GM12801 (cell line): Measurements from ENCODE around the gene PDCD10.

Experiments
- CTCF ChIP-seq: IDR thresholded peaks from one replicate; pipeline ENCODE4 v1.5.1; 2011; ENCODE audit warnings: control low read depth; ENCODE audit not compliant: insufficient read length; ENCODE audit errors: extremely low read depth

PDCD10 gene

GRCh38 chr3:167723025-167723512, 11.6 kb downstream of the PDCD10 start:
- no peak for TF ChIP-seq CTCF

GRCh38 chr3:167718582-167718981, 16.1 kb downstream of the PDCD10 start:
- TF ChIP-seq CTCF = no peak

- no peak for TF ChIP-seq CTCF
These were observed 17.8 kb downstream of the PDCD10 start for GRCh38 chr3:167716920-167717319.

- no peak for TF ChIP-seq CTCF
These were observed 19.8 kb downstream of the PDCD10 start for GRCh38 chr3:167714871-167715270.

GRCh38 chr3:167712445-167712844, 22.2 kb downstream of the PDCD10 start:
- TF ChIP-seq CTCF = no peak

GRCh38 chr3:167711439-167711838, 23.3 kb downstream of the PDCD10 start:
- no peak for TF ChIP-seq CTCF

- TF ChIP-seq CTCF = no peak
These were observed 24.1 kb downstream of the PDCD10 start for GRCh38 chr3:167710552-167710951.

GRCh38 chr3:167709690-167710089, 25.0 kb downstream of the PDCD10 start:
- no peak for TF ChIP-seq CTCF
